GM23338 (cell line): Measurements from ENCODE around the gene TSPOAP1.

Source experiments
- POLR2AphosphoS5 ChIP-seq: IDR thresholded peaks from 2 replicates; pipeline ENCODE4 v1.6.1; 2016; ENCODE audit warnings: antibody characterized with exemption, low read depth
- TF ChIP-seq, protein P1 (sequence below), 2 experiments: fragments of 200-600 bp in 1 of 2; sonication (generic) in 1 of 2; conservative IDR thresholded peaks; 2 replicates each; pipeline versions ENCODE4 v1.5.1 to v1.6.1; 2016 to 2017; ENCODE audit warnings: antibody characterized with exemption in 2 of 2, low read depth in 2 of 2, mild to moderate bottlenecking in 2 of 2, moderate library complexity in 1 of 2
- TF ChIP-seq, protein P2 (sequence below): IDR thresholded peaks from one replicate; pipeline ENCODE4 v1.6.1; 2018; ENCODE audit warnings: antibody characterized with exemption; ENCODE audit not compliant: unreplicated experiment

DNA sequence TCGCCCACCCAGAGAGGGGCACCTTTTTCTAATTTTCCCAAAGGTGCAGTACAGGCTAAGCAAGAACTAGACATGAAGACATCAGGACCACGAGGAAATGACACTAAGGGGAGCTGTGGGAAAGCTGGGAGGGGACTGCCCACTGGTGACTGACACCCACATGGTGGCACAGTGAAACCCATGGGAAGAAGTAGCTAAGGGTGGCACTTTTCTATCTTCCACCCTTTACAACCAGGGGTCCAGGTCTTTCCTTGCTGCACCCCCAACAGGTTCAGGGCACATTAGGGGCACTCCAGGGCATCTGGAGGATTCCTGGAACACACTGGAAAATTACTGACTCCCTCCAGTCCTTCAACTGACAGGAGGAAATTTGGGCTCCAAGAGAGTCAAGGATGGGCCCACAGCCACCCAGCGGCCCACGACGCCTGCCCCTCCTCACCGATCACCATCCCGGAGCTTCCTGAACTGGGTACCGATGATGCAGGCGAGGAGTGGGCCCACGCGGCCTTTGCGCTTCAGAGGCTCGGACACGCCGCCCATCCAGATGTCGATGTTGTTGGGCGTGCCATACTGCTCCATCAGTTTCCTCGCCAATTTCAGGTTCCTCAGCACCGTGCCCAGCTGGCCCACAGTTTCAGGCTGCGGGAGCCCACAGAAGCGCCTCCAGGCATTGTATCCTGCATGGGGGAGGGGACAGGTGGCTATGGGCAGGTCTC lies 57.2 kb downstream of the TSPOAP1 start:
- TF ChIP-seq, protein P1, sequence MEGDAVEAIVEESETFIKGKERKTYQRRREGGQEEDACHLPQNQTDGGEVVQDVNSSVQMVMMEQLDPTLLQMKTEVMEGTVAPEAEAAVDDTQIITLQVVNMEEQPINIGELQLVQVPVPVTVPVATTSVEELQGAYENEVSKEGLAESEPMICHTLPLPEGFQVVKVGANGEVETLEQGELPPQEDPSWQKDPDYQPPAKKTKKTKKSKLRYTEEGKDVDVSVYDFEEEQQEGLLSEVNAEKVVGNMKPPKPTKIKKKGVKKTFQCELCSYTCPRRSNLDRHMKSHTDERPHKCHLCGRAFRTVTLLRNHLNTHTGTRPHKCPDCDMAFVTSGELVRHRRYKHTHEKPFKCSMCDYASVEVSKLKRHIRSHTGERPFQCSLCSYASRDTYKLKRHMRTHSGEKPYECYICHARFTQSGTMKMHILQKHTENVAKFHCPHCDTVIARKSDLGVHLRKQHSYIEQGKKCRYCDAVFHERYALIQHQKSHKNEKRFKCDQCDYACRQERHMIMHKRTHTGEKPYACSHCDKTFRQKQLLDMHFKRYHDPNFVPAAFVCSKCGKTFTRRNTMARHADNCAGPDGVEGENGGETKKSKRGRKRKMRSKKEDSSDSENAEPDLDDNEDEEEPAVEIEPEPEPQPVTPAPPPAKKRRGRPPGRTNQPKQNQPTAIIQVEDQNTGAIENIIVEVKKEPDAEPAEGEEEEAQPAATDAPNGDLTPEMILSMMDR (conservative IDR thresholded peaks at IDR 0.05; ENCODE audit: low read depth in 2 of 2), result no peak
- no peak for TF ChIP-seq POLR2AphosphoS5
- TF ChIP-seq, protein P2, sequence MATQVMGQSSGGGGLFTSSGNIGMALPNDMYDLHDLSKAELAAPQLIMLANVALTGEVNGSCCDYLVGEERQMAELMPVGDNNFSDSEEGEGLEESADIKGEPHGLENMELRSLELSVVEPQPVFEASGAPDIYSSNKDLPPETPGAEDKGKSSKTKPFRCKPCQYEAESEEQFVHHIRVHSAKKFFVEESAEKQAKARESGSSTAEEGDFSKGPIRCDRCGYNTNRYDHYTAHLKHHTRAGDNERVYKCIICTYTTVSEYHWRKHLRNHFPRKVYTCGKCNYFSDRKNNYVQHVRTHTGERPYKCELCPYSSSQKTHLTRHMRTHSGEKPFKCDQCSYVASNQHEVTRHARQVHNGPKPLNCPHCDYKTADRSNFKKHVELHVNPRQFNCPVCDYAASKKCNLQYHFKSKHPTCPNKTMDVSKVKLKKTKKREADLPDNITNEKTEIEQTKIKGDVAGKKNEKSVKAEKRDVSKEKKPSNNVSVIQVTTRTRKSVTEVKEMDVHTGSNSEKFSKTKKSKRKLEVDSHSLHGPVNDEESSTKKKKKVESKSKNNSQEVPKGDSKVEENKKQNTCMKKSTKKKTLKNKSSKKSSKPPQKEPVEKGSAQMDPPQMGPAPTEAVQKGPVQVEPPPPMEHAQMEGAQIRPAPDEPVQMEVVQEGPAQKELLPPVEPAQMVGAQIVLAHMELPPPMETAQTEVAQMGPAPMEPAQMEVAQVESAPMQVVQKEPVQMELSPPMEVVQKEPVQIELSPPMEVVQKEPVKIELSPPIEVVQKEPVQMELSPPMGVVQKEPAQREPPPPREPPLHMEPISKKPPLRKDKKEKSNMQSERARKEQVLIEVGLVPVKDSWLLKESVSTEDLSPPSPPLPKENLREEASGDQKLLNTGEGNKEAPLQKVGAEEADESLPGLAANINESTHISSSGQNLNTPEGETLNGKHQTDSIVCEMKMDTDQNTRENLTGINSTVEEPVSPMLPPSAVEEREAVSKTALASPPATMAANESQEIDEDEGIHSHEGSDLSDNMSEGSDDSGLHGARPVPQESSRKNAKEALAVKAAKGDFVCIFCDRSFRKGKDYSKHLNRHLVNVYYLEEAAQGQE, result no peak
